Liver (tissue), 9 donors: ENCODE results near the gene BRWD1. TPM values are rescaled to one million over a fixed set of nuclear protein-coding genes. Genes with fewer than 3 reads are reported as not detected.

Source experiments
- DNase-seq: peaks from one replicate; pipeline ENCODE4 v3.0.0-alpha.2; 2017; ENCODE audit warnings: low spot score
- H3K27ac ChIP-seq, 2 donors: one replicate each; pipeline ENCODE4 v1.7.0; 2013; ENCODE audit warnings: inconsistent platforms in 2 of 2, low read length in 2 of 2, control low read depth in 1 of 2, low read depth in 1 of 2, mild to moderate bottlenecking in 1 of 2
- H3K27me3 ChIP-seq, 4 donors: one replicate each; pipeline versions ENCODE4 v1.6.1 to v1.7.0; 2013; ENCODE audit warnings: low read length in 3 of 4, inconsistent platforms in 1 of 4, mild to moderate bottlenecking in 1 of 4, moderate library complexity in 1 of 4; ENCODE audit not compliant: control insufficient read depth in 4 of 4, insufficient read depth in 4 of 4
- H3K36me3 ChIP-seq, 4 donors: one replicate each; pipeline versions ENCODE4 v1.6.1 to v1.7.0; 2013; ENCODE audit warnings: low read length in 3 of 4, mild to moderate bottlenecking in 3 of 4, low read depth in 1 of 4, moderate library complexity in 1 of 4; ENCODE audit not compliant: control insufficient read depth in 4 of 4, insufficient read depth in 3 of 4
- H3K4me1 ChIP-seq, 4 donors: one replicate each; pipeline versions ENCODE4 v1.6.1 to v1.7.0; 2013; ENCODE audit warnings: low read length in 3 of 4, mild to moderate bottlenecking in 3 of 4, moderate library complexity in 1 of 4; ENCODE audit not compliant: control insufficient read depth in 4 of 4, insufficient read depth in 4 of 4
- H3K4me3 ChIP-seq, 3 donors: one replicate each; pipeline versions ENCODE4 v1.6.1 to v1.7.0; 2013; ENCODE audit warnings: low read length in 3 of 3, control low read depth in 1 of 3, low read depth in 1 of 3, mild to moderate bottlenecking in 1 of 3
- H3K9ac ChIP-seq, 2 donors: one replicate each; pipeline ENCODE4 v1.7.0; 2013; ENCODE audit warnings: low read length in 2 of 2, mild to moderate bottlenecking in 2 of 2, moderate library complexity in 2 of 2, control low read depth in 1 of 2, low read depth in 1 of 2
- H3K9me3 ChIP-seq, 4 donors: one replicate each; pipeline versions ENCODE4 v1.6.1 to v1.7.0; 2013; ENCODE audit warnings: low read length in 3 of 4; ENCODE audit not compliant: control insufficient read depth in 4 of 4
- ATF3 ChIP-seq: IDR thresholded peaks from 2 replicates; pipeline ENCODE4 v1.6.1; 2016; ENCODE audit warnings: antibody characterized with exemption
- CTCF ChIP-seq: fragments of 150-350 bp; IDR thresholded peaks from 2 replicates; pipeline ENCODE4 v1.5.1; 2017; ENCODE audit warnings: improper control_type of control experiment, low read depth, low read length; ENCODE audit not compliant: missing input control
- EGR1 ChIP-seq, 2 donors: IDR thresholded peaks; 2 replicates each; pipeline ENCODE4 v1.6.1; 2016 to 2018; ENCODE audit warnings: antibody characterized with exemption in 2 of 2, low read depth in 2 of 2
- FOXA2 ChIP-seq: IDR thresholded peaks from 2 replicates; pipeline ENCODE4 v1.6.1; 2016; ENCODE audit warnings: antibody characterized with exemption
- GABPA ChIP-seq, 2 donors: IDR thresholded peaks in 1 of 2; conservative IDR thresholded peaks in 1 of 2; 2 replicates each; pipeline ENCODE4 v1.6.1; 2016; ENCODE audit warnings: antibody characterized with exemption in 2 of 2, mild to moderate bottlenecking in 1 of 2, moderate library complexity in 1 of 2
- JUND ChIP-seq, 2 donors: IDR thresholded peaks; 2 replicates each; pipeline ENCODE4 v1.6.1; 2016; ENCODE audit warnings: antibody characterized with exemption in 2 of 2
- MAX ChIP-seq: IDR thresholded peaks from 2 replicates; pipeline ENCODE4 v1.6.1; 2016; ENCODE audit warnings: antibody characterized with exemption
- NR2F2 ChIP-seq: IDR thresholded peaks from 2 replicates; pipeline ENCODE4 v1.6.1; 2016; ENCODE audit warnings: antibody characterized with exemption
- RAD21 ChIP-seq, 2 donors: IDR thresholded peaks; 2 replicates each; pipeline ENCODE4 v1.6.1; 2016; ENCODE audit warnings: antibody characterized with exemption in 2 of 2, mild to moderate bottlenecking in 2 of 2
- REST ChIP-seq: IDR thresholded peaks from 2 replicates; pipeline ENCODE4 v1.6.1; 2016; ENCODE audit warnings: antibody characterized with exemption, mild to moderate bottlenecking
- RXRA ChIP-seq, 2 donors: IDR thresholded peaks; 2 replicates each; pipeline ENCODE4 v1.6.1; 2017 to 2018; ENCODE audit warnings: antibody characterized with exemption in 2 of 2, mild to moderate bottlenecking in 1 of 2
- SP1 ChIP-seq: IDR thresholded peaks from 2 replicates; pipeline ENCODE4 v1.6.1; 2018; ENCODE audit warnings: antibody characterized with exemption, mild to moderate bottlenecking
- TAF1 ChIP-seq: conservative IDR thresholded peaks from 2 replicates; pipeline ENCODE4 v1.6.1; 2016; ENCODE audit warnings: antibody characterized with exemption, mild to moderate bottlenecking
- YY1 ChIP-seq: IDR thresholded peaks from 2 replicates; pipeline ENCODE4 v1.6.1; 2016; ENCODE audit warnings: antibody characterized with exemption, mild to moderate bottlenecking
- ZBTB33 ChIP-seq: IDR thresholded peaks from 2 replicates; pipeline ENCODE4 v1.6.1; 2016; ENCODE audit warnings: antibody characterized with exemption
- WGBS: extraction: QIAGEN DNeasy Blood & Tissue Kit; methylation state at CpG from one replicate; pipeline ENCODE4 v1.1.7; 2013; 5-methylcytosine and 5-hydroxymethylcytosine counted together
- polyA plus RNA-seq, 2 donors: library from polyadenylated mRNA; stranded (reverse) in 1 of 2; unstranded in 1 of 2; fragments of 200-250 nt in 1 of 2; fragments of >200 nt in 1 of 2; fragmentation: Nextera tagmentation in 1 of 2; extraction: Ambion mirVana in 1 of 2; gene quantifications; one replicate each; pipeline versions ENCODE4 v1.2.1 to v1.2.3, GENCODE V29; 2013 to 2015
- total RNA-seq, 2 donors: library from RNA; depleted of rRNA; stranded (reverse); fragments of >200 nt; gene quantifications; one replicate each; pipeline ENCODE4 v1.2.3, GENCODE V29; 2014
- donor health status: healthy.
- donor health status: healthy.
- donor health status: healthy.
- donor health status: healthy.
- donor health status: healthy.

BRWD1 gene
- total and polyA plus RNA-seq, 4 donors: 5.2 to 56.6 (median 20.9) TPM

GRCh38 chr21:39221997-39222486 is 91.4 kb downstream of the BRWD1 start:
- no peak overlapping the region for H3K27ac ChIP-seq
- DNase-seq: no peak
- H3K9ac ChIP-seq: no peak overlapping the region
- no peak overlapping the region for H3K4me3 ChIP-seq
- TF ChIP-seq GABPA (IDR thresholded peaks at IDR 0.05 in 1 of 2, conservative IDR thresholded peaks at IDR 0.05 in 1 of 2) (no peak), NR2F2 (no peak), JUND (IDR thresholded peaks at IDR 0.05) (no peak), YY1 (no peak), SP1 (no peak), REST (no peak), TAF1 (no peak), EGR1 (IDR thresholded peaks at IDR 0.05; ENCODE audit: low read depth in 2 of 2) (no peak), ZBTB33 (no peak), CTCF (no peak), MAX (no peak), FOXA2 (no peak), ATF3 (no peak)
- H3K36me3 ChIP-seq: peaks cover 3 to 23% (median 20%) of the 10 kb centered on the region in 4 donors
- H3K4me1 ChIP-seq: peaks cover 0 to 6% (median under 1%) of the 10 kb centered on the region in 4 donors
- H3K9me3 ChIP-seq: no peaks in the 10 kb centered on the region
- H3K27me3 ChIP-seq: no peaks in the 10 kb centered on the region
- WGBS: 92% methylated on average over 3 of the region's 3 CpGs

GRCh38 chr21:39221282-39221996 is 92.0 kb downstream of the BRWD1 start:
- Histone ChIP-seq H3K9me3 (no peaks in the 10 kb centered on the region), H3K4me1 (peaks cover 0 to 6% (median under 1%) of the 10 kb centered on the region in 4 donors), H3K27me3 (no peaks in the 10 kb centered on the region), H3K36me3 (peaks cover 3 to 23% (median 18%) of the 10 kb centered on the region in 4 donors), H3K9ac (no peak overlapping the region), H3K27ac (no peak overlapping the region), H3K4me3 (no peak overlapping the region)
- DNase-seq: no peak
- whole genome bisulfite sequencing: 95% methylated on average over 7 of the region's 7 CpGs
- TF ChIP-seq RAD21 (IDR thresholded peaks at IDR 0.05): no peak
- no peak for TF ChIP-seq NR2F2
- no peak for TF ChIP-seq GABPA (IDR thresholded peaks at IDR 0.05 in 1 of 2, conservative IDR thresholded peaks at IDR 0.05 in 1 of 2)
- no peak for TF ChIP-seq REST
- TF ChIP-seq SP1: no peak
- no peak for TF ChIP-seq YY1
- TF ChIP-seq JUND (IDR thresholded peaks at IDR 0.05): no peak
- TF ChIP-seq EGR1 (IDR thresholded peaks at IDR 0.05; ENCODE audit: low read depth in 2 of 2): no peak
- no peak for TF ChIP-seq TAF1
- no peak for TF ChIP-seq CTCF
- no peak for TF ChIP-seq RXRA (IDR thresholded peaks at IDR 0.05)
- no peak for TF ChIP-seq FOXA2
